ENCODE measurements around the gene HSD3B7.
"Not testable (repeated sequence)": the region's sequence is repeated elsewhere in the genome, so short reads cannot be mapped to it uniquely, and the experiment has no call there.

The HSD3B7 gene

GRCh38 chr16:30984669-30985400, at the start of gene HSD3B7:
Gene HSD3B7 (plus strand): TSS chr16:30985207. CDS start chr16:30985659, 452 bp downstream.
- H3K9ac ChIP-seq (ENCODE audit: insufficient read length, low read depth), result peak within 1 kb of the TSS; percentile 81
- DNase-seq (ENCODE audit: low read depth, low spot score), result peak; percentile 75

GRCh38 chr16:30937692-30938091, 47.3 kb upstream of the HSD3B7 start:
- Histone ChIP-seq H3K4me3 (ENCODE audit: insufficient read length, low read depth) (no peak overlapping the region), H3K36me3 (ENCODE audit: insufficient read depth, insufficient read length, low read length) (peaks cover 70% of the 10 kb centered on the region), H3K27me3 (ENCODE audit: insufficient read depth, insufficient read length) (no peaks in the 10 kb centered on the region), H3K9ac (ENCODE audit: insufficient read length, low read depth) (no peak overlapping the region), H3K9me3 (ENCODE audit: insufficient read depth, low read length) (no peaks in the 10 kb centered on the region), H3K4me1 (ENCODE audit: insufficient read depth, insufficient read length) (peaks cover 22% of the 10 kb centered on the region)
- no peak for DNase-seq (ENCODE audit: low read depth, low spot score)
- no peak for TF ChIP-seq SUZ12 (IDR thresholded peaks at IDR 0.05; ENCODE audit: extremely low read depth, insufficient read depth, insufficient read length)
- no peak for TF ChIP-seq ZNF274 (IDR thresholded peaks at IDR 0.05; ENCODE audit: low read depth, low read length)
- no peak for TF ChIP-seq YY1 (IDR thresholded peaks at IDR 0.05; ENCODE audit: insufficient read depth, insufficient read length)

More at GRCh38 chr16:30984669-30985400, at the start of gene HSD3B7:
- peaks cover 82% of the 10 kb centered on the region for H3K36me3 ChIP-seq (ENCODE audit: insufficient read depth, insufficient read length, low read length)
- H3K9me3 ChIP-seq (ENCODE audit: insufficient read depth, low read length), result no peaks in the 10 kb centered on the region
- H3K4me3 ChIP-seq (ENCODE audit: insufficient read length, low read depth), result peak within 1 kb of the TSS; percentile 18
- H3K4me1 ChIP-seq (ENCODE audit: insufficient read depth, insufficient read length), result peaks cover 18% of the 10 kb centered on the region
- TF ChIP-seq SUZ12 (IDR thresholded peaks at IDR 0.05; ENCODE audit: extremely low read depth, insufficient read depth, insufficient read length) (no peak), YY1 (IDR thresholded peaks at IDR 0.05; ENCODE audit: insufficient read depth, insufficient read length) (no peak), ZNF274 (IDR thresholded peaks at IDR 0.05; ENCODE audit: low read depth, low read length) (no peak)
- no peaks in the 10 kb centered on the region for H3K27me3 ChIP-seq (ENCODE audit: insufficient read depth, insufficient read length)

- H3K9me3 ChIP-seq (ENCODE audit: insufficient read depth, low read length); H3K9ac ChIP-seq (ENCODE audit: insufficient read length, low read depth); H3K4me3 ChIP-seq (ENCODE audit: insufficient read length, low read depth); DNase-seq (ENCODE audit: low read depth, low spot score); H3K27me3 ChIP-seq (ENCODE audit: insufficient read depth, insufficient read length): not testable (repeated sequence)
- peaks cover 70% of the 10 kb centered on the region for H3K36me3 ChIP-seq (ENCODE audit: insufficient read depth, insufficient read length, low read length)
- peaks cover 24% of the 10 kb centered on the region for H3K4me1 ChIP-seq (ENCODE audit: insufficient read depth, insufficient read length)
Observed at GRCh38 chr16:30939571-30939970, 45.4 kb upstream of the HSD3B7 start.

DNA sequence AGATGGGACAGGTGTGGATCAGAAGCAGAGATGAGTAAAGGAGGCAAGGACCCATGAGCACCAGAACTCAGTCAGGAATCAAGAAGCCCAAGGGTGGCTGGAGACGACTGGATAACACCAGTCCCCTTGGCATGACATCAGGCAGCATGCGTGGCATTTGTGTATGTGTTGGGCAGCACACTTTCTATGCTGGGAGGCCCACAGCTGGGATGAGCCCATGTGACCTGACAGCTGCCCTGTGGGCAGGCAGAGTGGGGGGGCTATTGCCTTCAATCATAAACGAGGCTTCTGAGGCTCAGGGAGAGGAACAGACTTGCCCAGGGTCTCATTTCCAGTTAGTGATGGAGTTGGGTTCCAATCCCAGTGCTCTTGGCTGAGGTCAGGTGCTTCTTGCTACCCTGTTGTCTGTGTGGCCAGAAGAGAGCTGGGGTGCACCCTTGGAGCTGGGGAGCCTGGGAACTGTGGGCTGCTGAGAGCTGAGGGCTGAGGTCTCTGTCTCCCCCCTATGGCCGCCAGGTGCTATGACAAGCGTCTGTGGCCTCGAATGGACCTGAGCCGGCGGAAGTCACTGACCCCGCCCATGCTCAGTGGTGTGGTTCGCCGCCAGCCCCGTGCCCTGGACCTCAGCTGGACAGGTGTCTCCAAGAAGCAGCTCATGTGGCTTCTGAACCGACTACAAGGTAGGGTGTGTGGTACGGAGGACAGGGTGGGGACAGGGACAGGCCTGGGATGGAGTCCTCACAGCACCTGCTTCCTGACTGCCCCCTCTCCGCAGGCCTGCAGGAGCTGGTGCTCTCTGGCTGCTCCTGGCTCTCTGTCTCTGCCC, 43.2 kb upstream of the HSD3B7 start:
- Histone ChIP-seq H3K27me3 (ENCODE audit: insufficient read depth, insufficient read length) (no peaks in the 10 kb centered on the region), H3K9me3 (ENCODE audit: insufficient read depth, low read length) (no peaks in the 10 kb centered on the region), H3K4me1 (ENCODE audit: insufficient read depth, insufficient read length) (peaks cover 22% of the 10 kb centered on the region), H3K9ac (ENCODE audit: insufficient read length, low read depth) (peak overlapping the region; percentile 27), H3K4me3 (ENCODE audit: insufficient read length, low read depth) (no peak overlapping the region), H3K36me3 (ENCODE audit: insufficient read depth, insufficient read length, low read length) (peaks cover 65% of the 10 kb centered on the region)
- no peak for DNase-seq (ENCODE audit: low read depth, low spot score)
- TF ChIP-seq YY1 (IDR thresholded peaks at IDR 0.05; ENCODE audit: insufficient read depth, insufficient read length), result no peak

- DNase-seq (ENCODE audit: low read depth, low spot score), result no peak
- H3K36me3 ChIP-seq (ENCODE audit: insufficient read depth, insufficient read length, low read length), result peaks cover 64% of the 10 kb centered on the region
- H3K9ac ChIP-seq (ENCODE audit: insufficient read length, low read depth), result peak overlapping the region; percentile 27
- no peaks in the 10 kb centered on the region for H3K9me3 ChIP-seq (ENCODE audit: insufficient read depth, low read length)
- H3K4me1 ChIP-seq (ENCODE audit: insufficient read depth, insufficient read length), result peaks cover 21% of the 10 kb centered on the region
- no peak for TF ChIP-seq YY1 (IDR thresholded peaks at IDR 0.05; ENCODE audit: insufficient read depth, insufficient read length)
- TF ChIP-seq ZNF274 (IDR thresholded peaks at IDR 0.05; ENCODE audit: low read depth, low read length), result no peak
- TF ChIP-seq SUZ12 (IDR thresholded peaks at IDR 0.05; ENCODE audit: extremely low read depth, insufficient read depth, insufficient read length), result no peak
- H3K27me3 ChIP-seq (ENCODE audit: insufficient read depth, insufficient read length), result no peaks in the 10 kb centered on the region
- no peak overlapping the region for H3K4me3 ChIP-seq (ENCODE audit: insufficient read length, low read depth)
Observed at GRCh38 chr16:30942426-30942806, 42.6 kb upstream of the HSD3B7 start.

GRCh38 chr16:30944352-30944751, 40.7 kb upstream of the HSD3B7 start:
- no peak for DNase-seq (ENCODE audit: low read depth, low spot score)
- H3K27me3 ChIP-seq (ENCODE audit: insufficient read depth, insufficient read length), result no peaks in the 10 kb centered on the region
- peaks cover 55% of the 10 kb centered on the region for H3K36me3 ChIP-seq (ENCODE audit: insufficient read depth, insufficient read length, low read length)
- H3K4me1 ChIP-seq (ENCODE audit: insufficient read depth, insufficient read length), result peaks cover 22% of the 10 kb centered on the region
- no peaks in the 10 kb centered on the region for H3K9me3 ChIP-seq (ENCODE audit: insufficient read depth, low read length)
- TF ChIP-seq YY1 (IDR thresholded peaks at IDR 0.05; ENCODE audit: insufficient read depth, insufficient read length) (no peak), SUZ12 (IDR thresholded peaks at IDR 0.05; ENCODE audit: extremely low read depth, insufficient read depth, insufficient read length) (no peak), ZNF274 (IDR thresholded peaks at IDR 0.05; ENCODE audit: low read depth, low read length) (no peak)
- H3K4me3 ChIP-seq (ENCODE audit: insufficient read length, low read depth), result no peak overlapping the region
- no peak overlapping the region for H3K9ac ChIP-seq (ENCODE audit: insufficient read length, low read depth)

DNA sequence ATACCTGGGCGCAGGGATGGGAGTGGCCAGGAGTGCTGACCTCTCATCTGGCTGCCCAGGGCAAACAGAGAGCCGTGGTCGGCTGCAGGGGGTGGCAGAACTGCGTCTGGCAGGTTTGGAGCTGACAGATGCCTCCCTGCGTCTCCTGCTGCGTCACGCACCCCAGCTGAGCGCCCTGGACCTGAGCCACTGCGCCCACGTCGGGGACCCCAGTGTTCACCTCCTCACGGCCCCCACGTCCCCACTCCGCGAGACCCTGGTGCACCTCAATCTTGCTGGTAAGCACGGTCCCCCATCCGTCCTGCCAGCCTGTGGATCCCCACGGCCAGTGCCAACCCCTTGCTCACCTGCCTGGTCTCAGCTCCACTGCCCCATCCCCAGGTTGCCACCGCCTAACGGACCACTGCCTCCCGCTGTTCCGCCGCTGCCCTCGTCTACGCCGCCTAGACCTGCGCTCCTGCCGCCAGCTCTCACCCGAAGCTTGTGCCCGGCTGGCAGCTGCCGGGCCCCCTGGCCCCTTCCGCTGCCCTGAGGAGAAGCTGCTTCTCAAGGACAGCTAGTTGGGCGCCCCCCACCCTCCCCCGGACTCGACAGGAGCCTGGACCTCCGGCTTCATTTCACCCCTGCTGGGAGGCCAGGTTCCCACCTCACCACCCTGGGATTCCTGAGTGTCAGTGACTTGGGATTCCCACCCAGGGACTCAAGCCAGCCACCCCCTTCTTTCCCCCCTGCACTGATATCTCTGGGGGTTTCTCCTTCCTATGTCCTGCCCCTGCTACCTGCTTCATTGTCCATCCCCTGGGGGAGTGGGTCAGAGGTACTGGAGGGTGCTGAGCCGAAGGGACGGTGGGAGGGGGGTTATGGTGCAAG, 38.1 kb upstream of the HSD3B7 start:
- no peak for TF ChIP-seq SUZ12 (IDR thresholded peaks at IDR 0.05; ENCODE audit: extremely low read depth, insufficient read depth, insufficient read length)
- no peak for TF ChIP-seq YY1 (IDR thresholded peaks at IDR 0.05; ENCODE audit: insufficient read depth, insufficient read length)
- no peak for TF ChIP-seq ZNF274 (IDR thresholded peaks at IDR 0.05; ENCODE audit: low read depth, low read length)
- Histone ChIP-seq H3K4me1 (ENCODE audit: insufficient read depth, insufficient read length) (peaks cover 20% of the 10 kb centered on the region), H3K27me3 (ENCODE audit: insufficient read depth, insufficient read length) (no peaks in the 10 kb centered on the region), H3K36me3 (ENCODE audit: insufficient read depth, insufficient read length, low read length) (peaks cover 43% of the 10 kb centered on the region), H3K9me3 (ENCODE audit: insufficient read depth, low read length) (no peaks in the 10 kb centered on the region), H3K4me3 (ENCODE audit: insufficient read length, low read depth) (no peak overlapping the region), H3K9ac (ENCODE audit: insufficient read length, low read depth) (peak overlapping the region; percentile 42)
- DNase-seq (ENCODE audit: low read depth, low spot score), result no peak

All from NT2/D1 (cell line).